ENCODE measurements around the gene BCAP29.

DNA sequence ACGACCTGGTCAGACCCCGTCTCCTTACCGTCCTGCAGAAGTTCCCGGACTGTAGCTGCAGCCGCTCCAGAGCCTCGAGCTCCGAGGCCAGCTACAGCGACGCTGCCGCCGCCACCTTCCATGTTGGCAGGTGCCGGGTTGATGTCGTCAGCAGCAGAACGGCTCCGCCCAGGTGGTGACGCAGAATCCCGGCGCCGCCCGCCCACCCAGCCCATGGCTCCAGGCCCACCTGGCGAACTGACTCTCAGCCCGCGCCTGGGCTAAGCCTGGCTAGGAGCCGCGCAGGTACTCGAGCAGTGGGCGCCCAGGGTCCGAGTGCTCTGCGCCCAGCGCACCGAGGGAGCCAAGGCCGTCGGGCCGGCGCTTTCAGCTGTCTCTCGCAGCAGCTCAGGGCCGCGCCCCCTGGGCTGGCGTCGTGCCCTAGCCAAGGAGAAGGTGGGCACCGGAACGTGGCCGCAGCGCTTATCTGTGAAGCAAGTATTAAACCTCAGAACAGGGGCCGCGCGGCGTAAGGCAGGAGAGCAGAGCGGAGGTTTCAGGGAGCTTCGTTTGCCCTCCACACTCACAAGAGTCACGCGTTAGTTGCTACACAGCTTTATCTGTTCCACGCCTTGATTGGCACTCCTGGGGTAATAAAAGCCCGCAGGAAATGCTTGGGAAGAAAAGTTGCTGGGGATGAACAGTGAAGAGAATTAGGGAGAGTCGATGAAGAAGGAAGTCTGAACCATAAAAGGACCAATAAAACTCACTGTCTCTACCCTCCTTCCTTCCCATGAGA is 16.1 kb upstream of the BCAP29 start, which contains the start of the genes COG5 and DUS4L:
- TF ChIP-seq, protein P1, sequence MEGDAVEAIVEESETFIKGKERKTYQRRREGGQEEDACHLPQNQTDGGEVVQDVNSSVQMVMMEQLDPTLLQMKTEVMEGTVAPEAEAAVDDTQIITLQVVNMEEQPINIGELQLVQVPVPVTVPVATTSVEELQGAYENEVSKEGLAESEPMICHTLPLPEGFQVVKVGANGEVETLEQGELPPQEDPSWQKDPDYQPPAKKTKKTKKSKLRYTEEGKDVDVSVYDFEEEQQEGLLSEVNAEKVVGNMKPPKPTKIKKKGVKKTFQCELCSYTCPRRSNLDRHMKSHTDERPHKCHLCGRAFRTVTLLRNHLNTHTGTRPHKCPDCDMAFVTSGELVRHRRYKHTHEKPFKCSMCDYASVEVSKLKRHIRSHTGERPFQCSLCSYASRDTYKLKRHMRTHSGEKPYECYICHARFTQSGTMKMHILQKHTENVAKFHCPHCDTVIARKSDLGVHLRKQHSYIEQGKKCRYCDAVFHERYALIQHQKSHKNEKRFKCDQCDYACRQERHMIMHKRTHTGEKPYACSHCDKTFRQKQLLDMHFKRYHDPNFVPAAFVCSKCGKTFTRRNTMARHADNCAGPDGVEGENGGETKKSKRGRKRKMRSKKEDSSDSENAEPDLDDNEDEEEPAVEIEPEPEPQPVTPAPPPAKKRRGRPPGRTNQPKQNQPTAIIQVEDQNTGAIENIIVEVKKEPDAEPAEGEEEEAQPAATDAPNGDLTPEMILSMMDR (IDR thresholded peaks at IDR 0.05): no peak
- TF ChIP-seq POLR2A (IDR thresholded peaks at IDR 0.05): no peak

All from testis (tissue), 2 donors.